Stomach smooth muscle (tissue), 2 donors: ENCODE measurements around the gene SLC25A42.

Experiments
- H3K27ac ChIP-seq: one replicate; pipeline ENCODE4 v1.7.0; 2013; ENCODE audit warnings: mild to moderate bottlenecking, low read length, inconsistent platforms
- H3K27me3 ChIP-seq, 2 donors: one replicate each; pipeline ENCODE4 v1.7.0; 2013; ENCODE audit warnings: low read length in 2 of 2; ENCODE audit not compliant: insufficient read depth in 2 of 2, control insufficient read depth in 1 of 2
- H3K36me3 ChIP-seq, 2 donors: one replicate each; pipeline ENCODE4 v1.7.0; 2013; ENCODE audit warnings: low read length in 2 of 2; ENCODE audit not compliant: control insufficient read depth in 2 of 2, insufficient read depth in 2 of 2
- H3K4me1 ChIP-seq: one replicate; pipeline ENCODE4 v1.7.0; 2013; ENCODE audit warnings: low read length; ENCODE audit not compliant: control insufficient read depth, insufficient read depth
- H3K4me3 ChIP-seq, 2 donors: one replicate each; pipeline ENCODE4 v1.7.0; 2013; ENCODE audit warnings: low read length in 2 of 2
- H3K9ac ChIP-seq, 2 donors: one replicate each; pipeline ENCODE4 v1.7.0; 2013; ENCODE audit warnings: low read length in 2 of 2, mild to moderate bottlenecking in 1 of 2
- H3K9me3 ChIP-seq, 2 donors: one replicate each; pipeline ENCODE4 v1.7.0; 2013; ENCODE audit warnings: low read length in 2 of 2; ENCODE audit not compliant: control insufficient read depth in 2 of 2
- donor health status: healthy.
- donor health status: Pancreatic carcinoma.

Gene SLC25A42

DNA sequence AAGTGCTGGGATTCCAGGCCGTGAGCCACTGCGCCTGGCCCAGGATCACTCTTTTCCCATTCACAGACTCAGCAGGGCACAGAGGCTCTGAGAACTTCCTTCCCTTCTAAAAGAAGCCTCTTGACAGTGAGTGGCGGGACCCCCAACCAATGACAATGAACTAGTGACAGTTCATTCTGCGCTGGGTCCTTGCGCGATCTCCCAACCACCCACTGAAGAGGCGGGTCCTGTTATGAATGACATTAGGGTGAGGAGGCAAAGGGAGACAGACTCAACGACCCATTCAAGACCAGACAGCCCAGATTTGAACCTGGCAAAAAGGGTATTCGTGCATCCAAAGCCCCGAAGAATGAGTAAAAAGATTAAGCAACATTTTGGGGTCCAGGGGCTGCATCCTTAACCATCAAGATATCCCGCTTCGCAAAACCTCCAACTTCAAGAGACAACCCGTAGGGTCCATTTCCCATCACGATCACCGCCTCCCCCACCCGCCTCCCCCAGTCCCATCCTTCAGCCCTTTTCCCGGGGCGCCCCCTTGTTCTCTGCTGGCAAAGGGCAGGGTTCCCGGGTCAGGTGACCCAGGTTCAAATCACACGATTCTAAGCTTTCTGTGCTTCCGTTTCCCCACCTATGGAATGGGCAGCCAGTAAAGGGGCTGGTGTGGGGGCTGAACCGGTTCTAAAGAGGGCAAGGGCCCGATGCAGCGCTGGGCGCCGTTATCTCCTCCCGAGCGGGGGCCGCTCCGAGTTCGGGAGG lies 31.2 kb upstream of the SLC25A42 start:
- H3K27ac ChIP-seq = peak overlapping the region; percentile 60
- peak overlapping the region; percentile 80 to 93 for H3K9ac ChIP-seq
- no peaks in the 10 kb centered on the region for H3K27me3 ChIP-seq
- H3K4me1 ChIP-seq = peaks cover 18% of the 10 kb centered on the region
- peaks cover 9 to 16% of the 10 kb centered on the region in 2 donors for H3K36me3 ChIP-seq
- H3K4me3 ChIP-seq = peak overlapping the region; percentile 64 to 90
- no peaks in the 10 kb centered on the region for H3K9me3 ChIP-seq

DNA sequence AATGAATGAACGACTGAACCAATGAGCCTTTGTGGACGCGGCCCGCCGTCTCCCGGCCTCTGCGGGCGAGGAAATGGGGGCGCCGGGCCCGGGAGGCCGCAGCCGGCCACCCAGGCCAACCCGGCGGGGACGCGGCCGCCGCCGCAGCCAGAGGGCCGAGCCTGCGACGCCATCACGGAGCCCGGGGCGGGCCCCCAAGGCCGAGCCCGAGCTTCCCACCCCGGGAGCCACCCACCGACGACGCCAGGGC lies 30.7 kb upstream of the SLC25A42 start:
- Histone ChIP-seq H3K9ac (peak overlapping the region; percentile 80 to 93), H3K4me3 (peak overlapping the region; percentile 64 to 90), H3K27me3 (no peaks in the 10 kb centered on the region), H3K4me1 (peaks cover 18% of the 10 kb centered on the region), H3K36me3 (peaks cover 9 to 12% of the 10 kb centered on the region in 2 donors), H3K27ac (peak overlapping the region; percentile 60), H3K9me3 (no peaks in the 10 kb centered on the region)

DNA sequence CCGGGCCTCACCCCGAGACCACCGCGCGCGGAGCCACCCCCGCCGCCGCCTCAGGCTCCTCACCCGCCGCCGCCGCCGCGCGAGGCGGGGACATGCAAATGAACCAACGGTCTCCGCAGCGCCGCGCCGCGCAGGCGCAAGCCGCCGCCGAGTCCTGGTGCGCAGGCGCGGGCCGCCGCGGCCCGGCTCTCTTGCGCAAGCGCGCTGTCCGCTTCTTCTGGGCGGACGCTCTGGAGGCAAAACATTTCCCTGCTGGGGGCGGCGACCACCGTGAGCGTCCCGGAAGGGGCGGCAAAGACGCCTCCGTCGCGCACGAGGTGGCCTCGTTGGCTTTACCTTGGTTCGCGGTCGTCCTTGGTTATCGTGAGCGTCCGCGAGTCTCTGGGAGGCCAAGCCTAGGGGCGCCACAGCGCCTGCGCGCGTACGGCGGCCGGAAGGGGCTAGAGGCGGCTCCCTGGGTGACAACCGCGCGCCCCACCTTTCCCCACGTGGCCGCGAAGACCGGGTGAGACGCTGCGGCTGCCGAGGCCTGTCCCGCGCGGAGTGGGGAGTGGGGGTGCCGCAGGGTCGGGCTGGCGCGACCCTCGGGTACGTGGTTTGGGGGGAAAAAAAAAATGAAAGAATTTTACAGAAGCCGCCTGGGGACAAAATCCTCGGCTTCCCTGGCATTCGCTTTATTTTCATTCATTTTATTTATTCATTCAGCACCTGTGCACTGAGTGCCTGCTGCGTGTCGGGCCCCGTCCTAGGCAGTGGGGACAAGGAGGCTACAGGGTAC lies 30.2 kb upstream of the SLC25A42 start, which contains the start of the genes ARMC6 and SUGP2:
Gene ARMC6 (plus strand): TSS at position 178 of the 778 bp plus-strand sequence. CDS start 607 bp downstream, outside the sequence.
Gene SUGP2 (minus strand): TSS at position 92 of the 778 bp plus-strand sequence. CDS start 2,446 bp downstream, outside the sequence.
- peaks cover 4 to 7% of the 10 kb centered on the region in 2 donors for H3K36me3 ChIP-seq
- peaks cover 18% of the 10 kb centered on the region for H3K4me1 ChIP-seq
- H3K27me3 ChIP-seq = no peaks in the 10 kb centered on the region
- peak within 1 kb of the TSS; percentile 64 to 90 for H3K4me3 ChIP-seq
- peak within 1 kb of the TSS; percentile 92 to 93 for H3K9ac ChIP-seq
- peak within 1 kb of the TSS; percentile 84 for H3K27ac ChIP-seq
- no peaks in the 10 kb centered on the region for H3K9me3 ChIP-seq

DNA sequence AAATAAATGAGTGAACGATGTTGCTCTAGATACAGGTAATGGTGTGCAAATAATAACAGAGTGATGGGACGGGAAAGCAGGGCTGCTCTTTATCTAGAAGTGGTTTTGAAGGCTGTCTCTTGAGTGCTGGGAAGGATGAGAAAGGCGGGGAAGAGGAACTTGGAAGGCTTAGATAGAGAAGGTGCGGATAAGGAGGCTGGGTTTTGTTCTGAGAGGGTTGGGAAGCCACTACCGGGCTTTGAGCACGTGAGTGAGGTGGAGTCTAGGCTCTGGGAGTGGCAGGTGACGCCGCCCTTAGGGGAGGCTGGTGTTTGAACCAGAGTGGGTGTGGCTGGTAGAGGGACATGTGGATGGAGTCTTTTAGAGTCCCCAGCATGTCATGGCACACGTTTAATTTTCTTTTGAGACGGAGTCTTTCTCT lies 29.6 kb upstream of the SLC25A42 start:
- Histone ChIP-seq H3K4me1 (peaks cover 18% of the 10 kb centered on the region), H3K36me3 (peaks cover 3 to 6% of the 10 kb centered on the region in 2 donors), H3K9me3 (no peaks in the 10 kb centered on the region), H3K27me3 (no peaks in the 10 kb centered on the region), H3K4me3 (peak overlapping the region; percentile 64 to 90), H3K27ac (peak overlapping the region; percentile 84), H3K9ac (peak overlapping the region; percentile 55 to 93)

DNA sequence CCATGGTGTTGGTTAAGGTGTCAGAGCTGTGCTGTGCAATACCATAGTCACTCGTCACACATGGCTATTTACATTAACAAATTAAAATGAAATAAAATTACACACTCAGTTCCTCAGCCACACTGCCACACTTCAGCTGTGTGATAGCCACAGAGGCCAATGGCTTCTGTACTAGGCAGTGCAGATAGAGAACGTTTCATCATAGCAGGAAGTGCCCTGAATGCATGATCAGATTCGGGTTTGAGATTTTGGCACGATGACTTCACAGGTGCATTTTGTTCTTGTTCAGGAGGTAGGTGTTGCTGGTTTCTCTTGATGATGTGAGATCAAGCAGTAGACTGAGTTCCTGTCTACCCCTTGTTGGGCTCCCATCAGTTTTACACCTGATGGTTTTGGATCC lies 23.9 kb upstream of the SLC25A42 start:
- H3K4me3 ChIP-seq = no peak overlapping the region
- no peaks in the 10 kb centered on the region for H3K9me3 ChIP-seq
- no peak overlapping the region for H3K27ac ChIP-seq
- H3K4me1 ChIP-seq = peaks cover 6% of the 10 kb centered on the region
- no peak overlapping the region for H3K9ac ChIP-seq
- H3K36me3 ChIP-seq = peaks cover 5 to 13% of the 10 kb centered on the region in 2 donors
- H3K27me3 ChIP-seq = no peaks in the 10 kb centered on the region

DNA sequence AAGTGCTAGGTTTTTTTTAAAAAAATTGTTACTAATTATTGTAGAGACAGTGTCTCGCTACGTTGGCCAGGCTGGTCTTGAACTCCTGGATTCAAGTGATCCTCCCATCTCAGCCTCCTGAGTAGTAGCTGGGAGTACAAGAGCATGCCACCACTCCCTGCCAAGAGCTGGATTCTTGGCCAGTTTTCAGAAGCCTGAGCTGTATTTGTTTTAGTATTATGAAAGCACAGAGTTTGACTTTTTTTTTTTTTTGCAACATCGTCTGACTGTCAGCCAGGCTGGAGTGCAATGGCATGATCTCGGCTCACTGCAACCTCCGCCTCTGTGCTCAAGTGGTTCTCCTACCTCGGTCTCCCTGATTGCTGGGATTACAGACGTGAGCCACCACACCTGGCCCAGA lies 23.4 kb upstream of the SLC25A42 start:
- Histone ChIP-seq H3K9me3 (no peaks in the 10 kb centered on the region), H3K27ac (no peak overlapping the region), H3K9ac (peak overlapping the region in 1 of 2 donors; percentile 36), H3K36me3 (peaks cover 5 to 13% of the 10 kb centered on the region in 2 donors), H3K27me3 (no peaks in the 10 kb centered on the region), H3K4me1 (peaks cover 6% of the 10 kb centered on the region), H3K4me3 (no peak overlapping the region)

DNA sequence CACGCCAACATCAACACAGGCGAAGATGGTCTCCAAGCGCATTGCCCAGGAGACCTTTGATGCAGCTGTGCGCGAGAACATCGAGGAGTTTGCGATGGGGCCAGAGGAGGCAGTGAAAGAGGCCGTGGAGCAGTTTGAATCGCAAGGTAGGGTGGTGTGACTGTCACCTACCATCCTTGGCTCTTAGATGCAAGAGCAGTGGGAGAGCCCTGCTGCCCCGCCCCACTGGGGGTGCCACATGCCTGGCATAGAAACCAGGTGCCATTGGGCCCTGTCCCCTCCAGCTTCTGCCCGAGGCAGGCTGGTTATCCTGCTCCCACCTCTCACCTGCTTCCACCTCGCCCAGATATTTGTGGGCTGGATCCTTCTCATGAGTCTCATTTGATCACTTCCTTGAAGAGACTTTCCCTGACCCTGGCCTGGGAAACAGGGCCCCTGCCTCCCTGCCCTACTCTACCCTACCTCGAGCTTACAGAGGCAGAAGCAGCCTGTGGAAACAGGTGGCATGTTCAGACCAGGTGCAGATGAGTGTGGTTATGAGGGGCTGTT lies 21.0 kb upstream of the SLC25A42 start:
- peaks cover 6% of the 10 kb centered on the region for H3K4me1 ChIP-seq

DNA sequence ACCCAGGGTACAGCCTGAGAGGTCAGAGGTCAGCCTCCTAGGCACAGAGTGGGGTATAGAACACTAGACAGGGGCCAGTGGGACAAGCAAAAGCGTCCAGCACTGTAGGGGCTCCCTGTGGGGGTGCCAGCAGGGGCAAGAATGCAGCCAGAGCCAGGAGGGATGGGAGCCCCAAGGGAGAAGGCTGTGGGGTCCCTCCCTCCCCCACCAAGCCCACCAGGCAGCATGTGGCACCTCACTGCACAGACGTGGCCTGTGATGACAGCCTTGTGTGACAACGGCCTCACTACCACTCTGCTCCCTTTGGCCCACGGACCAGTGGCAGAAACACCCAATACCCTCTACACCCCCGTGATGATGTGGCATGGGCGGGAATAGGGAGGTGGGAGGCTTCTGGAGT lies 20.3 kb upstream of the SLC25A42 start:
- Histone ChIP-seq H3K4me1 (peaks cover 6% of the 10 kb centered on the region), H3K9me3 (no peaks in the 10 kb centered on the region), H3K9ac (no peak overlapping the region), H3K36me3 (peaks cover 9 to 15% of the 10 kb centered on the region in 2 donors), H3K27ac (no peak overlapping the region), H3K4me3 (no peak overlapping the region), H3K27me3 (no peaks in the 10 kb centered on the region)

More for the DNA sequence above, 21.0 kb upstream of the SLC25A42 start:
- Histone ChIP-seq H3K9me3 (no peaks in the 10 kb centered on the region), H3K27ac (no peak overlapping the region), H3K4me3 (no peak overlapping the region), H3K36me3 (peaks cover 9 to 15% of the 10 kb centered on the region in 2 donors), H3K9ac (no peak overlapping the region), H3K27me3 (no peaks in the 10 kb centered on the region)

DNA sequence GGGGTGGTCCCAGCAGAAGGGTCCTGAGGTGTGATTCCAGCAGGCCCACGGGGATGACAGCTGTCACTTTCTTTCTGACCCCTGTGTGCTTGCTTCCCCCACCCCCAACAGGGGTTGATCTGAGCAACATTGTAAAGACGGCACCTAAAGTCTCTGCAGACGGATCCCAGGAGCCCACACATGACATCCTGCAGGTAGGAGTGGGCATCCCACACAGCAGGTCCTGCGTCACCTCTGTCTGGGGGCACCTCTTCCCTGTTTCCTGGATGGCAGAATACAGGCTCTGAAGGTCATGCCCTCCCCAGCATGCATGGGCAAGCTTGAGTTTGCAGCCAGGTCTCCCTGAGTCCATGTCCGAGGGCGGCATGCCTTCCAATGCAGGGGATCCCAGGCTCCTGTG lies 19.9 kb upstream of the SLC25A42 start:
- Histone ChIP-seq H3K9ac (no peak overlapping the region), H3K4me1 (peaks cover 6% of the 10 kb centered on the region), H3K36me3 (peaks cover 9 to 15% of the 10 kb centered on the region in 2 donors), H3K4me3 (no peak overlapping the region), H3K9me3 (no peaks in the 10 kb centered on the region), H3K27me3 (no peaks in the 10 kb centered on the region), H3K27ac (no peak overlapping the region)

DNA sequence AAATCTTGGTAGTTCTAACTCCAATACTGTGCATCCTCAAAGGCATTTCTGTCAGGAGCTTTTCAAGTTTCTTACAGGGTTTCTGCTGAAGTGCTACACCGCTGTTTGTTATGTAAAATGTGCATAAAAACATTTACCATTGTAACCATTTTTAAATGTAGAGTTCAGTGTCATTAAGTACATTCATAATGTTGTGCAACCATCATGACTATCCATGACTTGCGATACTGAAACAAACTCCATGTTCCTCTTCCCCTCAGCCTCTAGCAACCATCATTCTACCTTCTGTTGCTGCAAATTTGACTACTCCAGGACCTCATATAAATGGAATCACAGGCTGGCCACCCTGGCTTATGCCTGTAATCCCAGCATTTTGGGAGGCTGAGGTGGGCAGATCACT lies 14.4 kb upstream of the SLC25A42 start:
- Histone ChIP-seq H3K27ac (no peak overlapping the region), H3K9ac (no peak overlapping the region), H3K9me3 (no peaks in the 10 kb centered on the region), H3K27me3 (no peaks in the 10 kb centered on the region), H3K4me1 (no peaks in the 10 kb centered on the region), H3K4me3 (no peak overlapping the region), H3K36me3 (peaks cover 24 to 25% of the 10 kb centered on the region in 2 donors)
